ENCODE data around the gene ATE1. TPM values are rescaled to one million over a fixed set of nuclear protein-coding genes. Genes with fewer than 3 reads are reported as not detected.

The ATE1 gene
- total and polyA plus RNA-seq, 3 experiments from 2014 or later, result 24.8 to 34.2 (median 32.0) TPM

DNA sequence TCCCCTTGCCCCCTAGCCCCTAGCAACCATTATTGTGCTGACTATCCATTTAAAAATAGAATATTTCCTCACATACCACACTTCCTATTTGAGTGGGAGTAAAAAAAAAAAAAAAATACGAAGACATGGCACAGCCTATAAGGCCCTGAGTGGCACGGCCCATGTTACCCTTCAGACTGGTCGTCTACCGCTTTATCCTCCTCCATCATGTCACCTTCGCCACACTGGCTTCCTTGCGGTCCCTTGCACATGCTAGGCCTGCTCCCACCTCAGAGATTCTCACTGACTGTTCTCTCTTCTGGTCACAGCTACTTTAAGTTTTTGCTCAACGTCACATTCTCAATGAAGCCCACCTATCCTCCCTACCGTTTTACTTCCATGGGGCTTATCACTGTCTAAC is 130.3 kb downstream of the ATE1 start:
- Mint-ChIP-seq H3K36me3 (peaks cover 0 to 25% (median 11%) of the 10 kb centered on the region in 3 donors), H3K4me1 (peaks cover 0 to 1% (median under 1%) of the 10 kb centered on the region in 3 donors), H3K4me3 (no peak overlapping the region), H3K27me3 (no peaks in the 10 kb centered on the region), H3K27ac (no peak overlapping the region), H3K9me3 (no peaks in the 10 kb centered on the region)
- no peak overlapping the region for H3K27ac ChIP-seq (ENCODE audit: low read depth, low read length)
- ChIA-PET POLR2A (no interaction called here), CTCF (no interaction called here)
- H3K9me3 ChIP-seq (ENCODE audit: low read length), result no peaks in the 10 kb centered on the region
- DNase-seq, result no peak
- no peaks in the 10 kb centered on the region for H3K27me3 ChIP-seq (ENCODE audit: insufficient read depth, low read length, poor library complexity, severe bottlenecking)
- H3K4me3 ChIP-seq (ENCODE audit: low read length), result no peak overlapping the region
- H3K36me3 ChIP-seq (ENCODE audit: insufficient read depth, low read length), result no peaks in the 10 kb centered on the region
- no peaks in the 10 kb centered on the region for H3K4me1 ChIP-seq (ENCODE audit: insufficient read depth, low read length)

DNA sequence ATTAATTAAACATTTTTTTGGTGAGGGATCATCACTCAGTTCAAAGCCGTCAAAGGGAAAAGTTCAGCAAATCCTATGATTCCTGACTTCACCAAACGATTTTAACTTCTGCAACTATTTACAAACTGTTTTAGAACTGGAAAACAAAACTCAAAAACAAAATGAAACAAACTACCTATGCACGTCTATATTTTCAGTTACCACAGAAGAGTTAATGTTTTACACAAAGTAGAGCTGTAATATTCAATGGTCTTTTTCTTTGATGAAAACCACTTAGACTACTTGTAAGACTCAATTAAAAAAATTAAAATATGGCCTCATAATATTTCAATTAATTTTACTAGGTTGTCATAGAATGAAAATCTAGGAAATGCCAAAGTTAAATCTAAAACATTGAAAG is 131.5 kb downstream of the ATE1 start:
- Mint-ChIP-seq H3K27ac (no peak overlapping the region), H3K4me1 (no peaks in the 10 kb centered on the region), H3K4me3 (no peak overlapping the region), H3K36me3 (peaks cover 0 to 27% (median 11%) of the 10 kb centered on the region in 3 donors), H3K9me3 (no peaks in the 10 kb centered on the region), H3K27me3 (no peaks in the 10 kb centered on the region)
- no peak overlapping the region for H3K4me3 ChIP-seq (ENCODE audit: low read length)
- no peaks in the 10 kb centered on the region for H3K27me3 ChIP-seq (ENCODE audit: insufficient read depth, low read length, poor library complexity, severe bottlenecking)
- no peaks in the 10 kb centered on the region for H3K4me1 ChIP-seq (ENCODE audit: insufficient read depth, low read length)
- ChIA-PET POLR2A (no interaction called here), CTCF (no interaction called here)
- no peak overlapping the region for H3K27ac ChIP-seq (ENCODE audit: low read depth, low read length)
- no peak for DNase-seq
- no peaks in the 10 kb centered on the region for H3K9me3 ChIP-seq (ENCODE audit: low read length)
- H3K36me3 ChIP-seq (ENCODE audit: insufficient read depth, low read length), result peaks cover 3% of the 10 kb centered on the region

DNA sequence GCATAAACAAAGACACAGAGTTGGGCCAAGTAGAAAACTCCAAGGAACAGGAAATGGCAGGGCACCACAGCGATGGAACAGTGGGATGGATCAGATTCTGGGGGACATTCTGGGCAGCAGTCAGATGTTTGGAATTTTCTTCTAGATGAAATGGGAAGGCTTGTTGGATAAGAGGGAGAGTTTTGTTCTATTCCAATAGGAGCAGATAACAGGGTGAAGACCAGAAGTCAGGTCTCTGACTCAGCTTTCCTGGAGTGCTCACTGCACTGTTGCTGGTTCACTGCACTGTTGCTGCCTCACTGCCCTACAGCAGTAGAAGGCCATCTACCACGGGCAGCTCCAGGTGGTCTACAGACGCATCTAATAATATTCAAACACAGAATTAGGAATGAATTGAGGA is 135.6 kb downstream of the ATE1 start:
- no peak overlapping the region for H3K27ac ChIP-seq (ENCODE audit: low read depth, low read length)
- CTCF ChIA-PET, result no interaction called here

DNA sequence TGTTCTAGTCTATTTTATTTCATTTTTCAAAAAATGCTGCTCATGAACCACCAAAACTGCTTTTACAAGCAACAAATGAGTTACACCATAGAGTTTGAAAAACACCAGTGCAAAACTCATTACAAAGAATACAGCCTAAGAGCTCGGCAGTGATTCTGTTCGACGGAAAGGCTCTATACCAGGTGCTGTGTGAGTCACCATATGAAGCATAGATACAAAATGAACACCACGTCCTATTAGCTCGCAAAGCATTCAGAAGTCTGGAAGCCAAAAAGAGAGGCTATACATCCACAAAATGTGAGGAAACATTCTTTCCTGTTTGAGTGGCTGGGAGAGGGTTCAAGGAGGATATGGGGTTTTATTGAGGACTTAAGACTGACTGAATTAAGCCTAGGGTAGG is 136.1 kb downstream of the ATE1 start:
- no peaks in the 10 kb centered on the region for H3K4me1 ChIP-seq (ENCODE audit: insufficient read depth, low read length)
- H3K4me3 ChIP-seq (ENCODE audit: low read length), result no peak overlapping the region
- Mint-ChIP-seq H3K27ac (no peak overlapping the region), H3K36me3 (peaks cover 8 to 51% (median 19%) of the 10 kb centered on the region in 3 donors), H3K9me3 (no peaks in the 10 kb centered on the region), H3K27me3 (no peaks in the 10 kb centered on the region), H3K4me1 (no peaks in the 10 kb centered on the region), H3K4me3 (no peak overlapping the region)
- H3K9me3 ChIP-seq (ENCODE audit: low read length), result no peaks in the 10 kb centered on the region
- H3K36me3 ChIP-seq (ENCODE audit: insufficient read depth, low read length), result peaks cover 3% of the 10 kb centered on the region
- no peak overlapping the region for H3K27ac ChIP-seq (ENCODE audit: low read depth, low read length)
- ChIA-PET CTCF (no interaction called here), POLR2A (no interaction called here)
- H3K27me3 ChIP-seq (ENCODE audit: insufficient read depth, low read length, poor library complexity, severe bottlenecking), result no peaks in the 10 kb centered on the region
- DNase-seq, result no peak

More for the DNA sequence above, 135.6 kb downstream of the ATE1 start:
- Histone ChIP-seq H3K36me3 (ENCODE audit: insufficient read depth, low read length) (peaks cover 3% of the 10 kb centered on the region), H3K4me3 (ENCODE audit: low read length) (no peak overlapping the region), H3K4me1 (ENCODE audit: insufficient read depth, low read length) (no peaks in the 10 kb centered on the region), H3K27me3 (ENCODE audit: insufficient read depth, low read length, poor library complexity, severe bottlenecking) (no peaks in the 10 kb centered on the region), H3K9me3 (ENCODE audit: low read length) (no peaks in the 10 kb centered on the region)
- Mint-ChIP-seq H3K36me3 (peaks cover 8 to 51% (median 19%) of the 10 kb centered on the region in 3 donors), H3K9me3 (no peaks in the 10 kb centered on the region), H3K27me3 (no peaks in the 10 kb centered on the region), H3K27ac (peak overlapping the region in 2 of 8 donors; percentile 50 to 55), H3K4me3 (no peak overlapping the region), H3K4me1 (no peaks in the 10 kb centered on the region)
- POLR2A ChIA-PET, result no interaction called here
- no peak for DNase-seq

DNA sequence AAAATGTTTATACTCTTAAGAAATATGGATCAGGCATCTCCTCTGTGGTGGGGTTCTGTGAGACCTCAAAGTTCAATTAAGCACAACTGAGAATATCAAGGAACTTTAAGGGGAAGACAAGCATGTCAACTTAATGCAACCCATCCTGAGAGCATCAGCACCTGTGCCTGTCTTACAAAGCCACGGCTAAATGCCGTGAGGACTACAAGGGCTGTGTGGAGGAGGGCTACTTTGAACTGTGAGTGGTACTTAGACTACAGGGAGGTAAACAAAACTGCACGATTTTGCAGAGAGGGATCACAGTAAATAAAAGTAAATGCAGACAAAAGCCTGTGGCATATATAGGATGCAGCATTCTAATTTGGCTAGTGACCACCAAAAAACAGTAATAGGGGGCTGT is 139.1 kb downstream of the ATE1 start:
- Mint-ChIP-seq H3K36me3 (peaks cover 8 to 39% (median 15%) of the 10 kb centered on the region in 3 donors), H3K27me3 (no peaks in the 10 kb centered on the region), H3K4me3 (no peak overlapping the region), H3K9me3 (no peaks in the 10 kb centered on the region), H3K27ac (no peak overlapping the region), H3K4me1 (no peaks in the 10 kb centered on the region)
- Histone ChIP-seq H3K4me1 (ENCODE audit: insufficient read depth, low read length) (no peaks in the 10 kb centered on the region), H3K9me3 (ENCODE audit: low read length) (no peaks in the 10 kb centered on the region), H3K36me3 (ENCODE audit: insufficient read depth, low read length) (peaks cover 3% of the 10 kb centered on the region), H3K4me3 (ENCODE audit: low read length) (no peak overlapping the region), H3K27me3 (ENCODE audit: insufficient read depth, low read length, poor library complexity, severe bottlenecking) (no peaks in the 10 kb centered on the region), H3K27ac (ENCODE audit: low read depth, low read length) (no peak overlapping the region)
- ChIA-PET CTCF (no interaction called here), POLR2A (no interaction called here)
- no peak for DNase-seq

DNA sequence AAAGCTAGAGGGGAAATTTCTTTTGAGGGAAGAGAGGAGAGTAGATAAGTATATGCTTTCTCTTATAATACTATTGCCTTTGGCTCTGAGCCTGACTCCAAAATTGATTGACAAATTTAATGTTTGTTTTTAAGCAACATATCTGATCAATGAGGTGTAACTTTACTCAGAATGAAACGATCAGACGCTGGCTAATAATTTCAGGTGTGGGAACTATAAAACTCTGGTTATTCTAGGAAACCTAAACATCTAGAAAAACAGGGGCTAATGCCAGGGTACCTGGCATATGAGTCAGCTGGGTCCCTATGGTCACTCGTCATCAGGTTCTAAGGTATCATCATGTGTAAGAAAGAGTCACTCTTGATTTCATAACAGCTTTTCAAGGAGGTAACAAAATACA is 139.7 kb downstream of the ATE1 start:
- no peaks in the 10 kb centered on the region for H3K27me3 ChIP-seq (ENCODE audit: insufficient read depth, low read length, poor library complexity, severe bottlenecking)
- H3K36me3 Mint-ChIP-seq, result peaks cover 8 to 41% (median 17%) of the 10 kb centered on the region in 3 donors
- POLR2A ChIA-PET, result no interaction called here
- no peak for DNase-seq
- no peaks in the 10 kb centered on the region for H3K4me1 ChIP-seq (ENCODE audit: insufficient read depth, low read length)
- H3K4me3 ChIP-seq (ENCODE audit: low read length), result no peak overlapping the region
- H3K4me1 Mint-ChIP-seq, result peaks cover 0 to under 1% (median 0%) of the 10 kb centered on the region in 3 donors
- H3K27me3 Mint-ChIP-seq, result no peaks in the 10 kb centered on the region
- H3K9me3 ChIP-seq (ENCODE audit: low read length), result no peaks in the 10 kb centered on the region
- CTCF ChIA-PET, result no interaction called here
- H3K4me3 Mint-ChIP-seq, result no peak overlapping the region
- H3K27ac Mint-ChIP-seq, result no peak overlapping the region
- no peaks in the 10 kb centered on the region for H3K9me3 Mint-ChIP-seq
- peaks cover 3% of the 10 kb centered on the region for H3K36me3 ChIP-seq (ENCODE audit: insufficient read depth, low read length)
- no peak overlapping the region for H3K27ac ChIP-seq (ENCODE audit: low read depth, low read length)

DNA sequence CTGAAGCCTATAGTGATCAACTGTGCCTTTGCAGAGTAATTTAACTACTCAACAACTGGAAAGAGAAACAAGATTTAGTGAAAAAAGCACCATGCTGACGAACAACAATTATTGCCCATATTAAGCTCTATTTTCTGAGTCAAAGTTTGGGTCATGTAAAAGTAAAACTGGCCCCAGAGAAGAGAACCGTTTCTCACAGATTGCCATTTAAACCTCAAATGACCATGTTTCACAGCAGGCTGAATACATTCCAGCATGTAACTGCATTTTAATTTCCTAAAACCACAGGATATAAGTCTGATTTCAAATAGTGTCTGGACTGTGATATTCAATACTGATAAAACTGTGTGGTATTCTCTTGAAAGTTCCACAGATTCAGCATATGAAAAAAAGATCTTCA is 140.7 kb downstream of the ATE1 start:
- peaks cover 3% of the 10 kb centered on the region for H3K36me3 ChIP-seq (ENCODE audit: insufficient read depth, low read length)
- no peaks in the 10 kb centered on the region for H3K9me3 ChIP-seq (ENCODE audit: low read length)
- no peak overlapping the region for H3K4me3 ChIP-seq (ENCODE audit: low read length)
- no peaks in the 10 kb centered on the region for H3K27me3 ChIP-seq (ENCODE audit: insufficient read depth, low read length, poor library complexity, severe bottlenecking)
- peaks cover 8 to 47% (median 20%) of the 10 kb centered on the region in 3 donors for H3K36me3 Mint-ChIP-seq
- H3K4me1 Mint-ChIP-seq, result peaks cover 0 to 4% (median 0%) of the 10 kb centered on the region in 3 donors
- no peaks in the 10 kb centered on the region for H3K9me3 Mint-ChIP-seq
- no peak overlapping the region for H3K27ac Mint-ChIP-seq
- ChIA-PET CTCF (no interaction called here), POLR2A (no interaction called here)
- no peak overlapping the region for H3K27ac ChIP-seq (ENCODE audit: low read depth, low read length)
- no peaks in the 10 kb centered on the region for H3K27me3 Mint-ChIP-seq
- H3K4me1 ChIP-seq (ENCODE audit: insufficient read depth, low read length), result no peaks in the 10 kb centered on the region
- H3K4me3 Mint-ChIP-seq, result no peak overlapping the region
- no peak for DNase-seq

DNA sequence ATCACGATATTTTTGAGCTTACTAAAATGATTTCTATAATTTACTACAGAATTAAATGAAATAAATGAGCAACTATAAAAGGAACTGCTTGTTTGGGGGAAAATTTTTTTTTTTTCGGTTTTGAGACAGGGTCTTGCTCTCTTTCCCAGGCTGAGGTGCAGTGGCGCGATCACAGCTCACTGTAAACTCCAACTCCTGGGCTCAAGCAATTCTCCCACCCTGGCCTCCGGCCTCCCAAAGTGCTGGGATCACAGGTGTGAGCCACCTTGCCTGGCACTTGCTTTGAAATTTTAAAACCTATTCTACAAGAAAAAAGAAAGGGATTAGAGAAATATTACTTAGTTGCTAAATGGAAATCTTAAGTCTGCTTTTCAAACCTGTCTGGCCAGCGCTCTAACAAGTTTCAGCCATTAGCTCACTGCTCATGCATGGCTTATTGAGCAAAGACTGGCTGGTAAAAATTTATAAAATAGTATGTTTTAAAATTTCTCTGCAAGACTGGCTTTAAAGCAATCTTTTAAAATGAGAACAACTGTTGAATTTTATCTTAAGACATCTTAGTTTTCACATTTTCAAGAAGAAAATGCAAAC is 144.0 kb downstream of the ATE1 start:
- H3K27ac Mint-ChIP-seq, result no peak overlapping the region
- DNase-seq, result no peak

More for the DNA sequence above, 144.0 kb downstream of the ATE1 start:
- H3K4me1 Mint-ChIP-seq, result peaks cover 0 to 4% (median 0%) of the 10 kb centered on the region in 3 donors
- Histone ChIP-seq H3K9me3 (ENCODE audit: low read length) (no peaks in the 10 kb centered on the region), H3K27me3 (ENCODE audit: insufficient read depth, low read length, poor library complexity, severe bottlenecking) (no peaks in the 10 kb centered on the region), H3K4me1 (ENCODE audit: insufficient read depth, low read length) (no peaks in the 10 kb centered on the region), H3K27ac (ENCODE audit: low read depth, low read length) (no peak overlapping the region), H3K36me3 (ENCODE audit: insufficient read depth, low read length) (no peaks in the 10 kb centered on the region), H3K4me3 (ENCODE audit: low read length) (no peak overlapping the region)
- H3K9me3 Mint-ChIP-seq, result no peaks in the 10 kb centered on the region
- CTCF ChIA-PET, result no interaction called here
- peaks cover 0 to 30% (median 13%) of the 10 kb centered on the region in 3 donors for H3K36me3 Mint-ChIP-seq
- POLR2A ChIA-PET, result no interaction called here
- no peaks in the 10 kb centered on the region for H3K27me3 Mint-ChIP-seq
- no peak overlapping the region for H3K4me3 Mint-ChIP-seq
